GM20431 (cell line): ENCODE results near the gene PRDM10.
"Not testable (repeated sequence)": the region's sequence is repeated elsewhere in the genome, so short reads cannot be mapped to it uniquely, and the experiment has no call there.

Source experiments
- in situ Hi-C: fragments of 300-500 bp; cut with MseI, MboI; formaldehyde crosslinking; loops from one replicate; pipeline ENCODE4 v1.15.0; 2020; ENCODE audit warnings: low sequenced_read_pairs; ENCODE audit not compliant: unreplicated experiment

The PRDM10 gene

GRCh38 chr11:129980086-129980485 lies 22.5 kb downstream of the PRDM10 start:
- in situ Hi-C loops: no loop called here

- in situ Hi-C loops: no loop called here
Measured at GRCh38 chr11:129979046-129979605, 23.5 kb downstream of the PRDM10 start.

- in situ Hi-C loops: no loop called here
Measured at GRCh38 chr11:129978447-129978846, 24.2 kb downstream of the PRDM10 start.

- in situ Hi-C loops: no loop called here
Measured at GRCh38 chr11:129976328-129976727, 26.3 kb downstream of the PRDM10 start.

- in situ Hi-C loops: no loop called here
Measured at GRCh38 chr11:129975543-129975942, 27.1 kb downstream of the PRDM10 start.

GRCh38 chr11:129974672-129975071 lies 28.0 kb downstream of the PRDM10 start:
- in situ Hi-C loops: no loop called here

GRCh38 chr11:129974237-129974636 lies 28.4 kb downstream of the PRDM10 start:
- in situ Hi-C loops: no loop called here

- in situ Hi-C loops: no loop called here
Measured at GRCh38 chr11:129973809-129974208, 28.8 kb downstream of the PRDM10 start.

- in situ Hi-C loops: no loop called here
Measured at GRCh38 chr11:129973068-129973467, 29.6 kb downstream of the PRDM10 start.

- in situ Hi-C loops: no loop called here
Measured at GRCh38 chr11:129972611-129973010, 30.0 kb downstream of the PRDM10 start.

GRCh38 chr11:129971856-129972255 lies 30.8 kb downstream of the PRDM10 start:
- in situ Hi-C loops: not testable (repeated sequence)

- in situ Hi-C loops: no loop called here
Measured at GRCh38 chr11:129969920-129970319, 32.7 kb downstream of the PRDM10 start.

- in situ Hi-C loops: no loop called here
Measured at GRCh38 chr11:129968591-129969419, 33.8 kb downstream of the PRDM10 start.

GRCh38 chr11:129967996-129968395 lies 34.6 kb downstream of the PRDM10 start:
- in situ Hi-C loops: no loop called here

- in situ Hi-C loops: no loop called here
Measured at GRCh38 chr11:129965248-129965647, 37.4 kb downstream of the PRDM10 start.

GRCh38 chr11:129960216-129961214 lies 42.1 kb downstream of the PRDM10 start:
- in situ Hi-C loops: no loop called here

- in situ Hi-C loops: no loop called here
Measured at GRCh38 chr11:129959687-129960086, 42.9 kb downstream of the PRDM10 start.

GRCh38 chr11:129955282-129955681 lies 47.4 kb downstream of the PRDM10 start:
- in situ Hi-C loops: no loop called here

- in situ Hi-C loops: not testable (repeated sequence)
Measured at GRCh38 chr11:129954703-129955102, 47.9 kb downstream of the PRDM10 start.

GRCh38 chr11:129951866-129952262 lies 50.8 kb downstream of the PRDM10 start:
- in situ Hi-C loops: no loop called here
